Effector memory CD4-positive, alpha-beta T cell (primary cell): Measurements from ENCODE around the gene RAB14.
"Not testable (repeated sequence)": the region's sequence is repeated elsewhere in the genome, so short reads cannot be mapped to it uniquely, and the experiment has no call there.

Source experiments
- DNase-seq, 3 donors: peaks; one replicate each; pipeline ENCODE4 v3.0.0-alpha.2; 2020
- H3K27ac ChIP-seq: 2 replicates; pipeline ENCODE4 v1.7.0; 2013; ENCODE audit warnings: mild to moderate bottlenecking, low read length, moderate library complexity; ENCODE audit not compliant: insufficient read depth, poor library complexity, severe bottlenecking
- H3K27me3 ChIP-seq: replicated peaks from 2 replicates; pipeline ENCODE4 v1.7.0; 2013; ENCODE audit warnings: mild to moderate bottlenecking, low read length; ENCODE audit not compliant: insufficient read depth, control insufficient read depth, poor library complexity, severe bottlenecking
- H3K36me3 ChIP-seq: 2 replicates; pipeline ENCODE4 v1.7.0; 2013; ENCODE audit warnings: mild to moderate bottlenecking, low read length, moderate library complexity; ENCODE audit not compliant: control insufficient read depth, insufficient read depth
- H3K4me1 ChIP-seq: 2 replicates; pipeline ENCODE4 v1.7.0; 2013; ENCODE audit warnings: low read length, mild to moderate bottlenecking; ENCODE audit not compliant: control insufficient read depth, insufficient read depth, poor library complexity, severe bottlenecking
- H3K4me3 ChIP-seq: 2 replicates; pipeline ENCODE4 v1.7.0; 2013; ENCODE audit warnings: low read length, low read depth, mild to moderate bottlenecking; ENCODE audit not compliant: insufficient read depth, poor library complexity, severe bottlenecking
- H3K9me3 ChIP-seq: 2 replicates; pipeline ENCODE4 v1.7.0; 2013; ENCODE audit warnings: mild to moderate bottlenecking, low read length, moderate library complexity; ENCODE audit not compliant: control insufficient read depth

Gene RAB14

DNA sequence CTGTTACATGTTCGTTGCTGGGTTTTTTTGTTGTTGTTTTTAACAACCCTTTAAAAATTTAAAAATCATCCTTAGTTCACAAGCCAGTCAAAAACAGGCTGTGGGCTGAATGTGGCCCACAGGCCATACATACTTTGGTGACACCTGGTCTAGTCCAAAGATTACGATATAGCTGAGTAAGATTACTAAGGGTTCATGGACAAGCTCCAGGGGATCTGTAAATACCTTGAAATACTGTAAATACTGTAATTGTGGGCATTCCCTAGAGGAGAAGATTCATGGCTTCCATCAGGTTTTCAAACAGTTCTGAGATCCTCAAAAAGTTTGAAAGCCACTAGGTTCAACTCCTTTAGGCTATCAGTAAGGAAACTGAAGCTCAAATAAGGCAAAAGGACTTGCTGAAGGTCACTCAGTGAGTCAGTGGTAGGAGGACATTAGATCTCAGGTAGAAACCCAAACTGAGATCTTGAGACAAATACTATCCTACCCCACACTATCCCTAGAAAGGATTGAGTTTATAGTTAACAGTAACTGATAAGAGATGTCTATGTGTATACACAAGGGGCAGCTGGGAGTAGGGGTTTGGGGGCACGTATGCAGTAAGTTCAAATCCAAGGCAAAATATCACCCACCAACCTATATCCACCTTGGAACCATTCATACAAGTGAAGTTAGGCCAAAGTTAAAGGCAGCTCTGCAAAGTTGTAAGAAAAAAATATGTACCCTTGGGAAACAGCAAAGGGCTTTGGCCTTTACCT lies 17.8 kb downstream of the RAB14 start:
- Histone ChIP-seq H3K27me3 (no peaks in the 10 kb centered on the region), H3K9me3 (no peaks in the 10 kb centered on the region), H3K27ac (no peak overlapping the region), H3K4me3 (no peak overlapping the region), H3K36me3 (peaks cover 30% of the 10 kb centered on the region), H3K4me1 (peaks cover 10% of the 10 kb centered on the region)
- no peak for DNase-seq

GRCh38 chr9:121182989-121183388 lies 18.7 kb downstream of the RAB14 start:
- DNase-seq: no peak
- Histone ChIP-seq H3K27me3 (no peaks in the 10 kb centered on the region), H3K36me3 (peaks cover 39% of the 10 kb centered on the region), H3K4me1 (peaks cover 10% of the 10 kb centered on the region), H3K27ac (no peak overlapping the region), H3K9me3 (no peaks in the 10 kb centered on the region), H3K4me3 (no peak overlapping the region)

- H3K27ac ChIP-seq: no peak overlapping the region
- peaks cover 39% of the 10 kb centered on the region for H3K36me3 ChIP-seq
- peaks cover 10% of the 10 kb centered on the region for H3K4me1 ChIP-seq
These were observed 19.4 kb downstream of the RAB14 start for GRCh38 chr9:121182101-121182836.

GRCh38 chr9:121179930-121180681 lies 21.6 kb downstream of the RAB14 start:
- Histone ChIP-seq H3K4me1 (no peaks in the 10 kb centered on the region), H3K36me3 (peaks cover 46% of the 10 kb centered on the region), H3K27me3 (no peaks in the 10 kb centered on the region), H3K27ac (no peak overlapping the region), H3K4me3 (no peak overlapping the region), H3K9me3 (no peaks in the 10 kb centered on the region)
- no peak for DNase-seq

More at GRCh38 chr9:121182101-121182836, 19.4 kb downstream of the RAB14 start:
- H3K9me3 ChIP-seq: no peaks in the 10 kb centered on the region
- DNase-seq: no peak
- no peak overlapping the region for H3K4me3 ChIP-seq
- H3K27me3 ChIP-seq: no peaks in the 10 kb centered on the region

DNA sequence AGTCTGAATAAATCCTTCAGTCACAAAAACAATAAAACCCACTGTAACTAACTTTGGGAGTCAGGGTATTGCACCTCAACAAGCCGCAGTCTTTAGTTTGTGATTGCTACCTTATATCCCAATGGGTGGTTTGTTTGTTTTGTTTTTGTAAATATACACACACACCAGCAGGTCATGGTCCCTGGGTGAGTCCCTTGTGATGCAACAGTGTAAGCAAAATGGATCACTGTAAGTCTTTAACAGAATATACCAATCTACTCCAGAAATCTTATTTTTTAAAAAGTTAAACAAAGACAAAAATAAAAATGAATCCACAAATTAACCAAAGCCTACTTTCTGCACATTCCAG lies 22.3 kb downstream of the RAB14 start:
- H3K4me1 ChIP-seq, DNase-seq, H3K27ac ChIP-seq, H3K4me3 ChIP-seq, H3K27me3 ChIP-seq, H3K9me3 ChIP-seq: not testable (repeated sequence)
- H3K36me3 ChIP-seq: peaks cover 44% of the 10 kb centered on the region

DNA sequence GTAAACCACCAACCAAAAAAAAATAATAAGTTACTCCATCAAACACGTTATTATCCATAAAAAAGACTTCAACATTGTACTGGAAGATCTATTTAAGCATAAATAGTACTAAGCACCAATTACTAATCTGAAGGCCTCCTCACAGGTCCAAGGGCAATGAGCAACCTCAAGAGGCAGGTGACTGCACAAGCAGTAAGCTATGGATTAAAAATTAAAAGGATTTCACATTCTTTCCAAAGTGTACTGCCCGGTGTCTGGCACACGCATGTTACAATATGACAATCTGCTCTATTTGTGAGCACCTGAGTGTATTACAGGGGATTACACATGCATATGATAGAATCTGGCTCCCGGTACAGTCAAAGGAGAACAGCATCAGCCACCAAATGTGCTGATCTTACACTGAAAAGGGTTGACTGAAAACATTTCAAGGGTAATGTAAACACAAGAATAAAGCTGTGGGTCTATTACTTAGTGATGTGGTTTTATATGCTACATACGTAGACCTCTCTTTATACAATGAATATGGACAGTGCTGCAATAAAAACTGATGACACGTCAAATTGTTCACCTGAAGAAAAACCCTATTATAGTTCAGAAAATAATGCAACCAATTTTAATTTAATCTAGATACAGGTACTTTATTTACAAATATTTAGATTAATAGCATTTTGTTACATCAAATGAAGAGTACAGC lies 22.8 kb downstream of the RAB14 start:
- Histone ChIP-seq H3K4me1 (no peaks in the 10 kb centered on the region), H3K4me3 (no peak overlapping the region), H3K27ac (no peak overlapping the region), H3K27me3 (no peaks in the 10 kb centered on the region), H3K36me3 (peaks cover 46% of the 10 kb centered on the region), H3K9me3 (no peaks in the 10 kb centered on the region)
- no peak for DNase-seq

DNA sequence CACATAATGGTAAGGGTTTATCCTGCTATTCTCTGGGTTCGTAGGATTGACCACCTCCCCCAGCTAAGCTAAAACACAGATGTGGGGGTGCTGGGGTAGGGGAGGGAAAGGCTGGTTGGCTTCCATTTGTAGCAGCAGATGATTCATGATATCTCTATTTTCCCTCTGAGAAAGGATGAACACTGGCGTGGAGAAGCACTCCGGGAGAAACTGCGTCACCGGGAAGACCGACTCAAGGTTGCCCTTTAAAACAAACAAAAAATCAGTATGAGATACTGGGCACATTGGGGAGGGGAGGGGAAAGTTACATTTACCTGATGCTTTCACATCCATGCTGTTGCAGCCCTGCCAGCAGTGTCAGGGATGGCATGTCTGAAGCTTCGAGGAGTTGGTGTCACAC lies 28.2 kb downstream of the RAB14 start:
- H3K36me3 ChIP-seq: peaks cover 68% of the 10 kb centered on the region
- H3K9me3 ChIP-seq: no peaks in the 10 kb centered on the region
- H3K27ac ChIP-seq: no peak overlapping the region
- H3K27me3 ChIP-seq: no peaks in the 10 kb centered on the region
- peaks cover 7% of the 10 kb centered on the region for H3K4me1 ChIP-seq
- H3K4me3 ChIP-seq: no peak overlapping the region
- DNase-seq: no peak

DNA sequence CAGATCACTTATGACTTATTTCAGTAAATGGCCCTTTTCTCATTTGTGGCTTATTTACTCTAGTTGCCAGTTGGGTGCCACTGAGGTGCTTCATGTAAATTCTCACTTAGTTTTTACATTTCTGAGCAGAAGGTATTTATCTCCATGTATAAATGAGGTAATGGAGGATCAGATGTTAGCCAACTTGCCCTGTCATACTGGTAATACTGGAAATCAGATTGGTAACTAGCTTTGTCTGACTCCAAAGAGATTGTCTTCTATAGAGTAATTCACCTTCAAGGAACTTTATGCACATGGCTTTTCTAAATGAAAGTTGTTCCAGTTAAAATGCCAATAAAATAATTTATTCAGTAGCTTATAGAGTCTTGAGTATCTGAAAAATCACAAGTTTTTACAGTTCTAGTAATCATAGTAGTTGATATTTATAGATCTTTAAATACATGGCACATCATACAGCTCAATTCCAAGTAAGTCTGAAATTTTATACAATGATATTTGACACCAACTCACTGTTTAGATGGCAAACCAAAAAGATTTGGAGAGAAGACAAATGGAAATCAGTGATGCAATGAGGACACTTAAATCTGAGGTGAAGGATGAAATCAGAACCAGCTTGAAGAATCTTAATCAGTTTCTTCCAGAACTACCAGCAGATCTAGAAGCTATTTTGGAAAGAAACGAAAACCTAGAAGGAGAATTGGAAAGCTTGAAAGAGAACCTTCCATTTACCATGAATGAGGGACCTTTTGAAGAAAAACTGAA lies 28.8 kb downstream of the RAB14 start:
- Histone ChIP-seq H3K9me3 (no peaks in the 10 kb centered on the region), H3K4me3 (no peak overlapping the region), H3K4me1 (peaks cover 7% of the 10 kb centered on the region), H3K27me3 (no peaks in the 10 kb centered on the region), H3K27ac (no peak overlapping the region), H3K36me3 (peaks cover 69% of the 10 kb centered on the region)
- DNase-seq: no peak

DNA sequence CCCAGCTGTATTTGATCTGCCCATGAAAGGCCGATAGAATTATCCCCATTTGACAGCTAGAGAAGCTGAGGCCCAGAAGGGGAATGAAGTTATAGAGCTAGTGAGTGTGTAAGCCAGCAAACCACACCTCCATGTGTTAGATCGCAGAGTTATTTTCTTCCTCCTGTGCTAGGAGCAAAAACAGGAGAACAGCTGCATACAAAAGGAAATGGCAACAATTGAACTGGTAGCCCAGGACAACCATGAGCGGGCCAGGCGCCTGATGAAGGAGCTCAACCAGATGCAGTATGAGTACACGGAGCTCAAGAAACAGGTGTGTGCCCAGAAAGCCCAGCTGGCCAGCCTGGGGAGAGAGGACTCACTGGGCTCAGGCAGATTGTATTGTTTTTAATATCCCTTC lies 30.4 kb downstream of the RAB14 start:
- no peaks in the 10 kb centered on the region for H3K27me3 ChIP-seq
- peaks cover 7% of the 10 kb centered on the region for H3K4me1 ChIP-seq
- H3K9me3 ChIP-seq: no peaks in the 10 kb centered on the region
- no peak overlapping the region for H3K4me3 ChIP-seq
- H3K36me3 ChIP-seq: peaks cover 72% of the 10 kb centered on the region
- no peak overlapping the region for H3K27ac ChIP-seq
- DNase-seq: no peak
